ENCODE results near the gene PCDH12.

DNA sequence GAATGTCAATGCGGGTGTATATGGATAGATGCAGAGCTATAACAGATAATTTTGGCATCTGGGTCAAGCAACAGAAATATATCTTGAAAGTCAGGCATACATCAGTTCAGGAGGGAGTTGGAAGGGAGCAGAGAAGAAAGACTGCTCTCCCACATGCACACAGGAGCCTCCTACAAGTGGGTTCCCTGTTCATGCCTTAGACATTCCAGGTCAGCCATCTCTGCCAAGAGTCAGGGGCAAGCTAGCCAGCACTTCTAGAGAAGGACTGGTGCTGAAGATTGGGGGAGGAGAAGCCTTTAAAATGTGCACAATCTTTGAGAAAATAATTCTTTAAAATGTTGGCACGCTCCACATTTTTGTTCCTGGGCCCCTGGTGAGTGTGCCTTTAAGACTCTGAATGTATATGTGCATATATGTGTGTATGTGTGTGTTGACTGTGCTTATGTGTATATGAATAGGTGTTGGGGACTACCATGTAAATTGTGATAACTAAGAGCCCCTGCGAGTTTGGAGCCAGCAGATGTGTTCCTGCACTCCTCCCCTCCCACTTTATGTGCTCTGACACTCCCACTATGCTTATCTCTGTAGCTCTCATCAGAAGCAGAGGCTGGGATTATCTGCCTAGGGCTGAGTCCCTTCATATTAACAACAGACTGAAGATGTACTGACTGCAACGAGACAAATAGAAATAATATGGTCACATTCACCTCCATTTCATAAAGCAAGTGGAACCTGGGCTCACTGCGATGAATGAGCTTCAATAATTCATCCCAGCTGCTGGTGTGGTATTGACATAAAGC, 55.8 kb downstream of the PCDH12 start:
- TF ChIP-seq, protein P1, sequence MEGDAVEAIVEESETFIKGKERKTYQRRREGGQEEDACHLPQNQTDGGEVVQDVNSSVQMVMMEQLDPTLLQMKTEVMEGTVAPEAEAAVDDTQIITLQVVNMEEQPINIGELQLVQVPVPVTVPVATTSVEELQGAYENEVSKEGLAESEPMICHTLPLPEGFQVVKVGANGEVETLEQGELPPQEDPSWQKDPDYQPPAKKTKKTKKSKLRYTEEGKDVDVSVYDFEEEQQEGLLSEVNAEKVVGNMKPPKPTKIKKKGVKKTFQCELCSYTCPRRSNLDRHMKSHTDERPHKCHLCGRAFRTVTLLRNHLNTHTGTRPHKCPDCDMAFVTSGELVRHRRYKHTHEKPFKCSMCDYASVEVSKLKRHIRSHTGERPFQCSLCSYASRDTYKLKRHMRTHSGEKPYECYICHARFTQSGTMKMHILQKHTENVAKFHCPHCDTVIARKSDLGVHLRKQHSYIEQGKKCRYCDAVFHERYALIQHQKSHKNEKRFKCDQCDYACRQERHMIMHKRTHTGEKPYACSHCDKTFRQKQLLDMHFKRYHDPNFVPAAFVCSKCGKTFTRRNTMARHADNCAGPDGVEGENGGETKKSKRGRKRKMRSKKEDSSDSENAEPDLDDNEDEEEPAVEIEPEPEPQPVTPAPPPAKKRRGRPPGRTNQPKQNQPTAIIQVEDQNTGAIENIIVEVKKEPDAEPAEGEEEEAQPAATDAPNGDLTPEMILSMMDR (IDR thresholded peaks at IDR 0.05; ENCODE audit: low read length) = no peak
- TF ChIP-seq EZH2 (optimal IDR thresholded peaks at IDR 0.05; ENCODE audit: low read depth, low read length) (no peak), EZH2phosphoT487 (IDR thresholded peaks at IDR 0.05; ENCODE audit: low read length) (no peak)

All from MM.1S (cell line).